WERI-Rb-1 (cell line): ENCODE data around the gene PRADC1.

Source experiments
- DNase-seq: peaks from one replicate; pipeline ENCODE4 v3.0.0-alpha.2; 2020
- H3K27ac ChIP-seq: fragments of 250-450 bp; sonication (Bioruptor Pico); 2 replicates; pipeline ENCODE4 v1.5.1; 2020; ENCODE audit warnings: mild to moderate bottlenecking, moderate library complexity
- H3K27me3 ChIP-seq: fragments of 250-450 bp; sonication (Bioruptor Pico); 2 replicates; pipeline ENCODE4 v1.5.1; 2021; ENCODE audit warnings: mild to moderate bottlenecking, low read depth, moderate library complexity; ENCODE audit not compliant: insufficient read depth, severe bottlenecking
- H3K36me3 ChIP-seq: fragments of 250-450 bp; sonication (Bioruptor Pico); 2 replicates; pipeline ENCODE4 v1.5.1; 2020; ENCODE audit warnings: mild to moderate bottlenecking, moderate library complexity
- H3K4me3 ChIP-seq: 2 replicates; pipeline ENCODE4 v1.5.1; 2011; ENCODE audit warnings: low read depth, mild to moderate bottlenecking, control low read depth, low read length
- H3K9me3 ChIP-seq: fragments of 250-450 bp; sonication (Bioruptor Pico); 2 replicates; pipeline ENCODE4 v1.5.1; 2021; ENCODE audit warnings: mild to moderate bottlenecking, moderate library complexity; ENCODE audit not compliant: severe bottlenecking
- CTCF ChIP-seq: IDR thresholded peaks from 2 replicates; pipeline ENCODE4 v1.5.1; 2011; ENCODE audit warnings: low read depth, mild to moderate bottlenecking, control low read depth, inconsistent platforms, low read length

PRADC1 gene

GRCh38 chr2:73233154-73233931 lies at the start of gene PRADC1:
PRADC1 (minus strand) TSS chr2:73233239; CDS start chr2:73233160, 79 bp downstream.
- Histone ChIP-seq H3K27ac (peak within 1 kb of the TSS; percentile 88), H3K36me3 (peaks cover 48% of the 10 kb centered on the region), H3K9me3 (no peaks in the 10 kb centered on the region), H3K27me3 (no peaks in the 10 kb centered on the region), H3K4me3 (peak within 1 kb of the TSS; percentile 94)
- TF ChIP-seq CTCF = no peak
- peak; percentile 100 for DNase-seq

DNA sequence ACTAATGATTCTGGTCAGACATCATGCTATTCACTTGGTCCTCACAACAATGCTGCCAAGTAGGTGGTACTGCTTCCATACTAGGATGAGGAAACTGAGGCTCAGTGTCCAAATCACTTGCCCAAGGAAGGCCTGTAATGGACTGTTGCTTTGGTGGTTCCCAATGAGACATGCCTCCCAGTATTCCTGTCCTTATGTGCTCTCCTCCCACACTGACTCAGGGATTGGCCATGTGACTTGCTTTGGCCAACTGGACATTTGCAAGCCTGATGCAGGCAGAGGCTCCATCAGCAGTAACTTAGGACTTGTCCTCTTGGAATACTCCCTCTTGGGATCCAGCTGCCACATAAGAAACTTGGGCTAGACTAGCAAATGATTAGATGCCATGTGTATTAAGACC lies 48.2 kb upstream of the PRADC1 start:
- no peak for DNase-seq
- H3K36me3 ChIP-seq = peaks cover 12% of the 10 kb centered on the region; the same call in 1 of the 2 replicates
- H3K27ac ChIP-seq = no peak overlapping the region
- TF ChIP-seq CTCF = no peak
- no peak overlapping the region for H3K4me3 ChIP-seq
- no peaks in the 10 kb centered on the region for H3K27me3 ChIP-seq
- H3K9me3 ChIP-seq = no peaks in the 10 kb centered on the region

- no peak overlapping the region for H3K4me3 ChIP-seq
- TF ChIP-seq CTCF = no peak
- DNase-seq = no peak
These were observed 46.8 kb upstream of the PRADC1 start for GRCh38 chr2:73279852-73280251.

DNA sequence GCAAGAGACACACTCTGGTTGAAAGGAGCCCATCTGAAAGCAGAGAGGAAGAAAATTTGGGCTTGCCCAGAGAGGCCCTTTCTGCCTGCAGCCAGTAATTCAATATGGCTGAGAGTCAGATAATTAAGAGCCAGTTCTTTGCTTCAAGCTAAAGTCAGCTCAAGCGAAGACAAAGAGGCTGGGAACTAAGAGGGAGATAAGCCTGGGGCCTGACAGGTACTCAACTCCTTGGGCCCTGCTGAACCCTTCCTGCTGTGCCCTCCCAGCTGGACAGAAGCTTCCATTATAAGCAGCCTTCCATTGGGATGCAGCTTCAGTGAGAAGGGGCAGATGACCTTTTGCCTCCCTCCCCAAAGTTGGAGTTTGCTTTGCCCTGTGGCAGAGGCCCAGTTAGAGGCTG lies 39.2 kb upstream of the PRADC1 start:
- no peaks in the 10 kb centered on the region for H3K9me3 ChIP-seq
- peak; percentile 34 for DNase-seq
- H3K4me3 ChIP-seq = no peak overlapping the region
- H3K27ac ChIP-seq = peak overlapping the region; percentile 28; the same call in 1 of the 2 replicates
- peaks cover under 1% of the 10 kb centered on the region for H3K36me3 ChIP-seq
- no peaks in the 10 kb centered on the region for H3K27me3 ChIP-seq
- no peak for TF ChIP-seq CTCF

More at GRCh38 chr2:73279852-73280251, 46.8 kb upstream of the PRADC1 start:
- Histone ChIP-seq H3K9me3 (no peaks in the 10 kb centered on the region), H3K36me3 (peaks cover 12% of the 10 kb centered on the region; the same call in 1 of the 2 replicates), H3K27ac (no peak overlapping the region), H3K27me3 (no peaks in the 10 kb centered on the region)

- peak overlapping the region; percentile 32 for H3K4me3 ChIP-seq
- DNase-seq = no peak
- H3K27me3 ChIP-seq = no peaks in the 10 kb centered on the region
- peak overlapping the region; percentile 28; the same call in 1 of the 2 replicates for H3K27ac ChIP-seq
- TF ChIP-seq CTCF = no peak
- H3K9me3 ChIP-seq = no peaks in the 10 kb centered on the region
- peaks cover 5% of the 10 kb centered on the region for H3K36me3 ChIP-seq
These were observed 36.8 kb upstream of the PRADC1 start for GRCh38 chr2:73269686-73270465.
